Progenitor cell of endocrine pancreas (in vitro differentiated cells): ENCODE measurements around the gene KRTAP20-1. TPM values are rescaled to one million over a fixed set of nuclear protein-coding genes. Genes with fewer than 3 reads are reported as not detected.

Experiments
- DNase-seq: peaks from one replicate; pipeline ENCODE4 v3.0.0; 2021; ENCODE audit warnings: low spot score; ENCODE audit not compliant: unreplicated experiment
- H3K27ac Mint-ChIP-seq: 2 replicates; pipeline ENCODE4 v1.8.0; 2021; ENCODE audit warnings: mild to moderate bottlenecking, moderate library complexity, mixed read lengths
- H3K27me3 Mint-ChIP-seq: 2 replicates; pipeline ENCODE4 v1.8.0; 2021; ENCODE audit warnings: mixed read lengths
- H3K36me3 Mint-ChIP-seq: 2 replicates; pipeline ENCODE4 v1.8.0; 2022; ENCODE audit warnings: mixed read lengths; ENCODE audit not compliant: insufficient read depth
- H3K4me1 Mint-ChIP-seq: 2 replicates; pipeline ENCODE4 v1.8.0; 2021; ENCODE audit warnings: low read depth, mixed read lengths
- H3K4me3 Mint-ChIP-seq: 2 replicates; pipeline ENCODE4 v1.8.0; 2021; ENCODE audit warnings: low read depth, mild to moderate bottlenecking, moderate library complexity, mixed read lengths
- H3K9me3 Mint-ChIP-seq: 2 replicates; pipeline ENCODE4 v1.8.0; 2021; ENCODE audit warnings: low read depth, mixed read lengths
- CTCF ChIP-seq: fragments of 200-600 bp; sonication (generic); IDR thresholded peaks from one replicate; pipeline ENCODE4 v1.5.0; 2021; ENCODE audit warnings: antibody characterized with exemption, mild to moderate bottlenecking; ENCODE audit not compliant: unreplicated experiment
- long read RNA-seq: library from polyadenylated mRNA; unstranded; transcript quantifications from one replicate; pipeline ENCODE4 v2.0.0, GENCODE V29; 2020
- total RNA-seq: library from RNA; stranded (reverse); gene quantifications from 2 replicates; pipeline ENCODE4 v1.2.1, GENCODE V29; 2021

KRTAP20-1 gene
- not detected in 2 replicates for total RNA-seq
- long read RNA-seq, result 0 reads

- no peaks in the 10 kb centered on the region for H3K4me1 Mint-ChIP-seq
- DNase-seq, result no peak
- no peaks in the 10 kb centered on the region for H3K27me3 Mint-ChIP-seq
- H3K4me3 Mint-ChIP-seq, result no peak within 1 kb of the TSS
- no peak for TF ChIP-seq CTCF
- H3K27ac Mint-ChIP-seq, result no peak within 1 kb of the TSS
- no peaks in the 10 kb centered on the region for H3K36me3 Mint-ChIP-seq
- peaks cover 10% of the 10 kb centered on the region for H3K9me3 Mint-ChIP-seq
Observed at GRCh38 chr21:30616125-30616524, at the start of gene KRTAP20-1. TSS of gene KRTAP20-1 (plus strand) at chr21:30616425. CDS start at chr21:30616455, 30 bp downstream.

GRCh38 chr21:30567617-30568016 lies 48.6 kb upstream of the KRTAP20-1 start:
- no peaks in the 10 kb centered on the region for H3K4me1 Mint-ChIP-seq
- DNase-seq, result no peak
- no peaks in the 10 kb centered on the region for H3K36me3 Mint-ChIP-seq
- peaks cover 18% of the 10 kb centered on the region for H3K9me3 Mint-ChIP-seq
- no peak overlapping the region for H3K4me3 Mint-ChIP-seq
- H3K27me3 Mint-ChIP-seq, result peaks cover 3% of the 10 kb centered on the region
- no peak for TF ChIP-seq CTCF
- H3K27ac Mint-ChIP-seq, result no peak overlapping the region

- no peak for TF ChIP-seq CTCF
- no peak overlapping the region for H3K27ac Mint-ChIP-seq
- H3K27me3 Mint-ChIP-seq, result peaks cover 3% of the 10 kb centered on the region
- H3K9me3 Mint-ChIP-seq, result peaks cover 9% of the 10 kb centered on the region
- no peaks in the 10 kb centered on the region for H3K36me3 Mint-ChIP-seq
- no peak overlapping the region for H3K4me3 Mint-ChIP-seq
- no peak for DNase-seq
- no peaks in the 10 kb centered on the region for H3K4me1 Mint-ChIP-seq
Observed at GRCh38 chr21:30577766-30578165, 38.5 kb upstream of the KRTAP20-1 start.

- H3K27ac Mint-ChIP-seq, result no peak overlapping the region
- H3K36me3 Mint-ChIP-seq, result no peaks in the 10 kb centered on the region
- DNase-seq, result no peak
- peaks cover 3% of the 10 kb centered on the region for H3K27me3 Mint-ChIP-seq
- no peak overlapping the region for H3K4me3 Mint-ChIP-seq
- no peaks in the 10 kb centered on the region for H3K4me1 Mint-ChIP-seq
- H3K9me3 Mint-ChIP-seq, result peaks cover 3% of the 10 kb centered on the region
- no peak for TF ChIP-seq CTCF
Observed at GRCh38 chr21:30579346-30579745, 36.9 kb upstream of the KRTAP20-1 start.

- TF ChIP-seq CTCF, result no peak
- H3K27ac Mint-ChIP-seq, result no peak overlapping the region
- H3K36me3 Mint-ChIP-seq, result no peaks in the 10 kb centered on the region
- H3K4me1 Mint-ChIP-seq, result no peaks in the 10 kb centered on the region
- no peak overlapping the region for H3K4me3 Mint-ChIP-seq
- peaks cover 3% of the 10 kb centered on the region for H3K27me3 Mint-ChIP-seq
- H3K9me3 Mint-ChIP-seq, result peaks cover 5% of the 10 kb centered on the region
- no peak for DNase-seq
Observed at GRCh38 chr21:30580132-30580531, 36.1 kb upstream of the KRTAP20-1 start.
